K562 (cell line): ENCODE data around the gene TUBA1A. TPM values are rescaled to one million over a fixed set of nuclear protein-coding genes. Genes with fewer than 3 reads are reported as not detected.
"Not testable (repeated sequence)": the region's sequence is repeated elsewhere in the genome, so short reads cannot be mapped to it uniquely, and the experiment has no call there.

Experiments
- ATAC-seq: fragments of 200-7000 bp; cut with Tn5 transposase; 3 replicates; pipeline ENCODE4 v1.9.1; 2020; ENCODE audit warnings: moderate library complexity
- BruUV-seq: library from RNA; stranded (reverse); fragments of 400-500 nt; replicated peaks from 2 replicates; lab custom pipeline; 2021; lab: Mats Ljungman, UMichigan
- CTCF ChIA-PET: fragments of 300-600 bp; formaldehyde crosslinking; extraction: SDS; loops from one replicate; lab custom pipeline; 2021; ENCODE audit warnings: low intra/inter-chr PET ratio; lab: Yijun Ruan, JAX
- POLR2A ChIA-PET: fragments of 300-600, 350-650 bp; sonication (Branson Sonifier 250); formaldehyde crosslinking; extraction: SDS; loops from one replicate; lab custom pipeline; 2021; ENCODE audit warnings: antibody characterized with exemption, inconsistent platforms; lab: Yijun Ruan, JAX
- DNase-seq, 4 experiments: peaks; one replicate each; pipeline versions ENCODE4 v3.0.0 to v3.0.0-alpha.2; 2011 to 2018; ENCODE audit warnings: low spot score in 3 of 4, mixed read lengths in 3 of 4; ENCODE audit errors: extremely low read depth in 1 of 4
- FAIRE-seq: peaks from 2 replicates; lab custom pipeline; 2011; peaks lifted over from hg19 to GRCh38; lab: Jason Lieb, UNC
- H2AFZ ChIP-seq: 2 replicates; pipeline ENCODE4 v1.6.0; 2011; ENCODE audit warnings: low read depth, low read length, control low read depth, inconsistent platforms
- H3K27ac ChIP-seq: fragments of 200-600 bp; 3 replicates; pipeline ENCODE4 v1.8.0; 2011; ENCODE audit warnings: low read depth, mild to moderate bottlenecking, control low read depth, inconsistent platforms, low read length, moderate library complexity, mixed read lengths; ENCODE audit errors: extremely low read depth
- H3K27me3 ChIP-seq, 2 experiments: fragments of 300-600 bp in 1 of 2; 2 replicates in 1 of 2; 3 replicates in 1 of 2; pipeline versions ENCODE4 v1.6.0 to v1.8.0; 2011; ENCODE audit warnings: inconsistent platforms in 2 of 2, low read length in 2 of 2, mild to moderate bottlenecking in 1 of 2, mixed read lengths in 1 of 2, moderate library complexity in 1 of 2; ENCODE audit not compliant: control insufficient read depth in 2 of 2, insufficient read depth in 2 of 2
- H3K36me3 ChIP-seq: fragments of 300-600 bp; 3 replicates; pipeline ENCODE4 v1.8.0; 2011; ENCODE audit warnings: mild to moderate bottlenecking, low read length, inconsistent platforms; ENCODE audit not compliant: control insufficient read depth, insufficient read depth
- H3K4me1 ChIP-seq, 2 experiments: fragments of 200-600 bp in 1 of 2; replicated peaks in 1 of 2; 2 replicates in 1 of 2; 3 replicates in 1 of 2; pipeline versions ENCODE4 v1.5.1 to v1.8.0; 2011; ENCODE audit warnings: inconsistent platforms in 2 of 2, low read length in 2 of 2, mild to moderate bottlenecking in 1 of 2, mixed read lengths in 1 of 2, moderate library complexity in 1 of 2; ENCODE audit not compliant: control insufficient read depth in 2 of 2, insufficient read depth in 2 of 2
- H3K4me2 ChIP-seq: 2 replicates; pipeline ENCODE4 v1.6.1; 2011; ENCODE audit warnings: low read length, control low read depth, inconsistent platforms, mixed read lengths; ENCODE audit not compliant: insufficient read depth
- H3K4me3 ChIP-seq: fragments of 200-600 bp; sonication (generic), shearing (Covaris generic); 2 replicates; pipeline ENCODE4 v1.5.1; 2016; ENCODE audit warnings: control low read depth, inconsistent platforms
- H3K79me2 ChIP-seq: fragments of 200-600 bp; 3 replicates; pipeline ENCODE4 v1.8.0; 2011; ENCODE audit warnings: low read length, inconsistent platforms; ENCODE audit not compliant: control insufficient read depth, insufficient read depth
- H3K9ac ChIP-seq, 2 experiments: 2 replicates each; pipeline versions ENCODE4 v1.6.0 to v1.6.1; 2011; ENCODE audit warnings: low read depth in 2 of 2, low read length in 2 of 2, control low read depth in 1 of 2, inconsistent platforms in 1 of 2, mild to moderate bottlenecking in 1 of 2, mixed read lengths in 1 of 2; ENCODE audit not compliant: insufficient read depth in 1 of 2
- H3K9me1 ChIP-seq: one replicate; pipeline ENCODE4 v1.6.0; 2011; ENCODE audit warnings: inconsistent platforms, mild to moderate bottlenecking, low read length, moderate library complexity; ENCODE audit not compliant: control insufficient read depth, insufficient read depth
- H3K9me3 ChIP-seq: replicated peaks from 2 replicates; pipeline ENCODE4 v1.5.1; 2011; ENCODE audit warnings: low read depth, low read length, inconsistent platforms; ENCODE audit not compliant: control insufficient read depth, insufficient read depth
- H4K20me1 ChIP-seq: replicated peaks from 2 replicates; pipeline ENCODE4 v1.6.1; 2011; ENCODE audit warnings: low read length, inconsistent platforms, mixed read lengths; ENCODE audit not compliant: control insufficient read depth, insufficient read depth
- CBX2 ChIP-seq: fragments of 200-600 bp; sonication (generic); IDR thresholded peaks from one replicate; pipeline ENCODE4 v1.6.1; 2012; ENCODE audit warnings: mild to moderate bottlenecking, low read length, inconsistent platforms; ENCODE audit not compliant: insufficient read depth, poor library complexity, severe bottlenecking
- CHD2 ChIP-seq: IDR thresholded peaks from 2 replicates; pipeline ENCODE4 v1.6.1; 2011; ENCODE audit warnings: low read depth, low read length
- E2F6 ChIP-seq, 2 experiments: IDR thresholded peaks; 2 replicates each; pipeline ENCODE4 v1.6.1; 2011; ENCODE audit warnings: borderline replicate concordance in 1 of 2, control low read depth in 1 of 2, low read depth in 1 of 2, low read length in 1 of 2, mild to moderate bottlenecking in 1 of 2, mixed read lengths in 1 of 2, moderate library complexity in 1 of 2; ENCODE audit not compliant: insufficient read depth in 1 of 2, insufficient read length in 1 of 2, poor library complexity in 1 of 2, severe bottlenecking in 1 of 2; ENCODE audit errors: extremely low read depth in 1 of 2
- ETS1 ChIP-seq: conservative IDR thresholded peaks from 2 replicates; pipeline ENCODE4 v1.6.1; 2011; ENCODE audit warnings: low read depth, mild to moderate bottlenecking, low read length; ENCODE audit not compliant: control insufficient read depth
- HMGN3 ChIP-seq: IDR thresholded peaks from 2 replicates; pipeline ENCODE4 v1.6.1; 2011; ENCODE audit warnings: borderline replicate concordance, low read depth, mild to moderate bottlenecking, mixed read lengths, low read length; ENCODE audit not compliant: insufficient read length; ENCODE audit errors: extremely low read depth
- PATZ1 ChIP-seq: fragments of 250-450 bp; sonication (Bioruptor Pico); IDR thresholded peaks from 2 replicates; pipeline ENCODE4 v1.5.0; 2020; ENCODE audit warnings: mild to moderate bottlenecking, borderline replicate concordance
- SUPT5H ChIP-seq: fragments of 450-650 bp; IDR thresholded peaks from 2 replicates; pipeline ENCODE4 v1.6.1; 2016
- ZBTB34 ChIP-seq: fragments of 250-450 bp; sonication (Bioruptor Pico); IDR thresholded peaks from 2 replicates; pipeline ENCODE4 v1.8.0; 2021; ENCODE audit warnings: mild to moderate bottlenecking, moderate library complexity
- ZNF644 ChIP-seq: fragments of 200-800 bp; sonication (Bioruptor generic); IDR thresholded peaks from 2 replicates; pipeline ENCODE4 v1.6.1; 2016; ENCODE audit warnings: low read depth, missing genetic modification characterization, missing compliant biosample characterization
- WGBS: fragments of 100-300 bp; shearing (Covaris generic); methylation state at CpG from one replicate; pipeline ENCODE4 v1.1.6; 2016; ENCODE audit warnings: low coverage, mixed read lengths; ENCODE audit not compliant: insufficient coverage; ENCODE audit errors: missing lambda C conversion rate; 5-methylcytosine and 5-hydroxymethylcytosine counted together
- in situ Hi-C: fragments of 300-500 bp; cut with MboI; formaldehyde crosslinking; loops from 4 replicates; pipeline ENCODE4 v1.15.0; 2018; ENCODE audit warnings: inconsistent platforms, mixed read lengths
- intact Hi-C: fragments of 100-400 bp; cut with micrococcal nuclease; formaldehyde crosslinking; loops from 2 replicates; pipeline ENCODE4 v1.14.2; 2022
- polyA plus RNA-seq, 8 experiments: library from polyadenylated mRNA; depleted of rRNA in 4 of 8; stranded (reverse) in 5 of 8; unstranded in 3 of 8; fragments of >200 nt; fragmentation: Nextera tagmentation in 2 of 8; fragmentation: Illumina TruSeq in 1 of 8; extraction: Ambion mirVana in 2 of 8; extraction: Trizol in 1 of 8; gene quantifications; 2 replicates each; pipeline versions ENCODE4 v1.2.1 to v1.2.3, GENCODE V29; 2011 to 2014; ENCODE audit warnings: inconsistent platforms in 1 of 8, missing spikeins in 1 of 8
- total RNA-seq, 7 experiments: library from RNA; depleted of rRNA in 6 of 7; stranded (reverse); fragments of >200 nt in 6 of 7; fragmentation: Illumina TruSeq in 2 of 7; extraction: Trizol in 2 of 7; gene quantifications; 2 replicates each; pipeline versions ENCODE4 v1.2.1 to v1.2.3, GENCODE V29; 2011 to 2021; ENCODE audit warnings: low replicate concordance in 1 of 7

TUBA1A gene
- total and polyA plus RNA-seq, 9 of the 15 experiments (the other 6 are each of a cell fraction or from before 2014, with no cell fraction given): 7.4 to 45.1 (median 11.9) TPM

- Histone ChIP-seq H3K27me3 (no peaks in the 10 kb centered on the region), H3K9me3 (no peaks in the 10 kb centered on the region), H2AFZ (peak overlapping the region; percentile 29), H3K36me3 (no peaks in the 10 kb centered on the region), H3K9me1 (no peaks in the 10 kb centered on the region), H3K4me3 (no peak overlapping the region), H3K4me2 (no peak overlapping the region), H3K4me1 (no peaks in the 10 kb centered on the region), H3K9ac (peak overlapping the region in 1 of 2 experiments; percentile 23; a peak in 1 of 4 replicates), H4K20me1 (no peaks in the 10 kb centered on the region), H3K79me2 (no peaks in the 10 kb centered on the region), H3K27ac (no peak overlapping the region)
- DNase-seq (no peak), ATAC-seq (no peak), FAIRE-seq (no peak)
- in situ Hi-C loops: no loop called here
- ChIA-PET POLR2A (no interaction called here), CTCF (no interaction called here)
- BruUV-seq: no TSS peak
- intact Hi-C loops: no loop called here
- TF ChIP-seq E2F6 (IDR thresholded peaks at IDR 0.05; ENCODE audit: borderline replicate concordance in 1 of 2, extremely low read depth in 1 of 2, insufficient read depth in 1 of 2, insufficient read length in 1 of 2, low read depth in 1 of 2, low read length in 1 of 2, poor library complexity in 1 of 2, severe bottlenecking in 1 of 2): no peak
- TF ChIP-seq ZBTB34 (CRISPR knock-in tag): no peak
- TF ChIP-seq PATZ1: no peak
- no peak for TF ChIP-seq HMGN3
- TF ChIP-seq CHD2: no peak
- TF ChIP-seq CBX2: no peak
- no peak for TF ChIP-seq ZNF644
- TF ChIP-seq ETS1: no peak
- no peak for TF ChIP-seq SUPT5H
- WGBS: 76% methylated on average over 8 of the region's 9 CpGs
Measured at GRCh38 chr12:49212572-49212971, 23.7 kb upstream of the TUBA1A start.

- BruUV-seq, H3K27ac ChIP-seq, H3K79me2 ChIP-seq, CTCF ChIA-PET, H3K9ac ChIP-seq, ATAC-seq, H3K9me3 ChIP-seq, in situ Hi-C loops, H3K36me3 ChIP-seq, H3K27me3 ChIP-seq, intact Hi-C loops, H3K4me3 ChIP-seq, H2AFZ ChIP-seq, H3K4me1 ChIP-seq, DNase-seq, H3K9me1 ChIP-seq, H4K20me1 ChIP-seq, FAIRE-seq, H3K4me2 ChIP-seq: not testable (repeated sequence)
- WGBS: 82% methylated on average over 7 of the region's 7 CpGs
- POLR2A ChIA-PET: interaction anchor here (1.0 kb wide), 1 partner anchor 79 kb away, joined by 3 read pairs; the partner anchor contains the start of gene TUBA1B
Measured at GRCh38 chr12:49210703-49211102, 21.8 kb upstream of the TUBA1A start.
